Temporal lobe (tissue), 2 donors: ENCODE measurements around the gene RBPMS2. TPM values are rescaled to one million over a fixed set of nuclear protein-coding genes. Genes with fewer than 3 reads are reported as not detected.

Experiments used
- small RNA-seq: library from RNA; depleted of rRNA; stranded (forward); fragments of <200 nt; gene quantifications from one replicate; pipeline ENCODE3, GENCODE V24; 2014; ENCODE audit warnings: low replicate concordance
- total RNA-seq: library from RNA; depleted of rRNA; stranded (reverse); fragments of >200 nt; gene quantifications from one replicate; pipeline ENCODE4 v1.2.3, GENCODE V29; 2014

RBPMS2 gene
- total RNA-seq, 1 donor from 2014 or later: not detected

Small RNA genes lying within 50 kb of the gene (small RNA-seq; reads per million reads assigned to genes)
- gene AC100830.2 (not detected), gene MIR1272 (not detected)

Other genes starting within 250 kb of the RBPMS2 start
- gene PIF1, start 50.1 kb upstream of the RBPMS2 start, total RNA-seq: 1.2 TPM
- gene PLEKHO2, start 66.3 kb upstream of the RBPMS2 start, total RNA-seq: 4.9 TPM
- gene ANKDD1A, start 136.3 kb upstream of the RBPMS2 start, total RNA-seq: 12.0 TPM
- 35.4 TPM for gene SPG21, start 214.3 kb upstream of the RBPMS2 start, total RNA-seq